Posterior vena cava (tissue), 2 donors: Measurements from ENCODE around the gene FRMPD1. TPM values are rescaled to one million over a fixed set of nuclear protein-coding genes. Genes with fewer than 3 reads are reported as not detected.
"Not testable (repeated sequence)": the region's sequence is repeated elsewhere in the genome, so short reads cannot be mapped to it uniquely, and the experiment has no call there.

Experiments used
- DNase-seq: peaks from one replicate; pipeline ENCODE4 v3.0.0-alpha.2; 2020; ENCODE audit warnings: low spot score
- intact Hi-C, 2 donors: fragments of 100-400 bp; cut with DNase I; formaldehyde crosslinking; loops; one replicate each; pipeline versions ENCODE4 v1.14.1 to v1.14.2; 2022 to 2023
- long read RNA-seq, 2 donors: library from polyadenylated mRNA; unstranded; transcript quantifications; one replicate each; pipeline ENCODE4 v2.0.0, GENCODE V29; 2020 to 2021
- total RNA-seq, 2 donors: library from RNA; stranded (reverse); fragmentation: NEBNext Ultra II Directional; extraction: Animal tissue kit (Norgen Biotek cat#: 25700); gene quantifications; one replicate each; pipeline ENCODE4 v1.2.1, GENCODE V29; 2021
- donor health status: DM: yes; HTN: yes; CAD: no.
- donor health status: DM: yes; HTN: yes; CAD: no.

Gene FRMPD1
- total RNA-seq: under 1 TPM in 1 of 2 donors, not detected in 1; 0.05 TPM
- long read RNA-seq, donor 1: 0 reads
- long read RNA-seq, donor 2: 0 reads

DNA sequence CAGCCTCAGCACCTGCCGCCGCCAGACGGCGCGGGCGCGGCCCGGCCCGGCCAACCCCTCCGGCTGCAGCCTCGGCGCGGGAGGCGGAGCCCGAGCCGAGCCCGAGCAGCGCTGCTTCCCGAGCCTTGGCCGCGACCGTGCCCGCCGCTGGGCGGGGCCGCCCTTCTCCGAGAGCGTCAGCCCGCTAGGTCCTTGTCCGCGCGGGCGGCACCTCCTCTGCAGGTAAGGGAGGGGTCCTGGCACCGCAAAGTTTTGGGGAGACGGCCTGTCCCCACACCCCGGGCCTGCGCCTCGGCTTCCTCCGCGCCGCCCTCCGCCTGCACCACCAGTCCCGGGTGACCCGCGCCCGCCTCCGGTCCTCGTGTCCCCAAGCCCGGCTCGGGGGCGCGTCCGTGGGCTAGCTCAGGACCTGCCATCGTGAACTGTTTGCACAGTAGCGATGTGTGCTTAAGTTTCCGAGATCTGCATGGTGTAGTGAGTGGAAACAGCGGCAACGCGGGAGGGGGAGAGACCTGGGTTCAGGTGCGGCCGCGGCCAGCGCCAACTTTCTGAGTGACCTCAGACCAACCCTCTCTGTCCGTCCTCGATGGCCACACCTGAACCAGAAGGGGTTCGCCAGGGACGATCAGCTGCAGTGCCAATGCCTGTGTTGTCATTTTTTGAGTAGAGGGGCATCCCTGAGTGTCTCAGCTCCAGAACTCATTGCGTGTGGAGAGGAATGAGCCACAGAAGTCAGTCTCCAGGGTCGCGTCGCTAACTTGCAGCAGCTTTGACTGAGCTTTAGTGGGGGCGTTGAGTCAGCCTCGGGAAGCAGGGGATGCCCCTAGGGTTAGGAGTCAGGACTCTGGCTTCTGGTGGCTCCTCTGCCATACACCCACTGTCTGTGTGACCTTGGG, at the start of gene FRMPD1:
Gene FRMPD1 (plus strand): TSS at position 82 of the 896 bp plus-strand sequence. CDS start 41,688 bp downstream, outside the sequence.
- intact Hi-C loops: no loop called here
- no peak for DNase-seq

- intact Hi-C loops, DNase-seq: not testable (repeated sequence)
These were observed 48.7 kb upstream of the FRMPD1 start for GRCh38 chr9:37602061-37602460.

GRCh38 chr9:37602817-37603216, 47.9 kb upstream of the FRMPD1 start:
- DNase-seq: no peak
- intact Hi-C loops: no loop called here

DNA sequence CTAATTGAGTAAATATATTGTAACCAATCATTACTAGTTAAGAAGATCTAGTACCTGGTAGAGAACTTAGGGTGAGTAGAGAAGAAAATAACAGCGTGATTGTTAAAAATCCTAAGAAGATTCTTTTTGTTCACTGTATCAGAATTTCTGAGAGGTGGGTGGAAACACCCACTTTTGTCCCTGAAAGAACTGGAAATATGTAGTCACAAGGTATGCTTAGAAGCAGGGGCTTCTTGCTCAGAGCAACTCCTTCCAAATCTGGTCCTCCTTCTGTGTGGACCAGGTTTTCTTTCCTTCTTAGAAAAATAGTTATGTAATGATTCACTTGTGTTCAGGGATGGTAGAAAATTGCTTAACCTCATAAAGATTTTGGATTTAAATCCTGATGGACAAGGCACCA, 46.5 kb upstream of the FRMPD1 start:
- intact Hi-C loops: no loop called here

DNA sequence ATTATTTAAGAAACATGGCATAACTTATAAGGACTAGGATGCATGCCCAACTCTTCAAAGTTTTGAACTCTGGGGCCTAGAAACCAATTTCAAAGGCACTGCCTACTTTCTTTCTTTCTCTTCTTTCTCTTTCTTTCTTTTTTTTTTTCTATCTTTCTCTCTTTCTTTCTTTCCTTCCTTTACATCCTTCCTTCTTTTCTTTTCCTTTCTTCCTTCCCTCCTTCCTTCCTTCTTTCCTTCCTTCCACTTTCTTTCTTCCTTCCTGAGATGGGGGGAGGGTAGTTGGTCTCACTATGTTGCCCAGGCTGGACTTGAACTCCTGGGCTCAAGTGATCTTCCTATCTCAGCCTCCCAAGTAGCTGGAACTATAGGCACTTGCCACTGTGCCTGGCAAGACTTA, 42.5 kb upstream of the FRMPD1 start:
- DNase-seq: no peak
- intact Hi-C loops: no loop called here

More for the DNA sequence above, 46.5 kb upstream of the FRMPD1 start:
- DNase-seq: no peak

GRCh38 chr9:37609735-37610397, 40.9 kb upstream of the FRMPD1 start:
- DNase-seq: no peak

GRCh38 chr9:37611014-37611413, 39.7 kb upstream of the FRMPD1 start:
- intact Hi-C loops: no loop called here
- no peak for DNase-seq

More at GRCh38 chr9:37609735-37610397, 40.9 kb upstream of the FRMPD1 start:
- intact Hi-C loops: no loop called here

DNA sequence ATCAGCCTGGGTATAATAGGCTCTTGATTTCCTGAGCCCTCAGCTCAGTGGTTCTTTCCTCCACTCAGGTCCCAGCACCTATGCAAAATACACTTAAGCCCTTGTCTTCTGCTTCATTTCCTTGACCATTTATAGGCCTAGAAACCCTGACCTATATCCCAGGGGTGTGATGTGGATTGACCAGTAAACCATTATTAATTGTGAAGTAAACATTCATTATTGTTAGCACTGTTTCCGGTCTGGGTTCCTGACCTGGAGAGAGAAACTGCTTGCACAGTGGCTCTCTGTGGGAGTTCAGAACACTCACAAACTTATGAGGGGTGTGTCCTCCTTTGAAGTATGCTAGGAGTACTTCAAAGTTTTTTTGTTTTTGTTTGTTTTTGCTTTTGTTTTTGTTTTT, 38.8 kb upstream of the FRMPD1 start:
- no peak for DNase-seq
- intact Hi-C loops: no loop called here

DNA sequence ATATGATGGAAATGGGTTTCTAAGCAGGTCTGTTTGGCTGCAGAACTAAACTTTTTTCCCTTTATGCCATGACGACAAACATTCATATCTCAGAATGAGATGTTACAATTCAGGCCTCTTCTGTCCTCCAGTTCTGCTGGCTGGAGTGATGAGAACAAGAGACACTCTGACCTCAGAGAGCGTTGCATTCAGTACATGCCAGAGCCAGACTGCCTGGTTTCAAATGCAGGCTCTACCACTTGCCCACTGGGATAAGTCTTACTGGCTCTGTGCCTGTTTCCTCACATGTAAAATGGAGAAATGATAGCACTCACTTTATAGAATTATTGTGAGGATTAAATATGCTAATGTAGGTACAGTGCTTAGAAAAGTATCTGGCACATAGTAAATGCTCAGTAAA, 33.6 kb upstream of the FRMPD1 start:
- intact Hi-C loops: no loop called here
- no peak for DNase-seq

DNA sequence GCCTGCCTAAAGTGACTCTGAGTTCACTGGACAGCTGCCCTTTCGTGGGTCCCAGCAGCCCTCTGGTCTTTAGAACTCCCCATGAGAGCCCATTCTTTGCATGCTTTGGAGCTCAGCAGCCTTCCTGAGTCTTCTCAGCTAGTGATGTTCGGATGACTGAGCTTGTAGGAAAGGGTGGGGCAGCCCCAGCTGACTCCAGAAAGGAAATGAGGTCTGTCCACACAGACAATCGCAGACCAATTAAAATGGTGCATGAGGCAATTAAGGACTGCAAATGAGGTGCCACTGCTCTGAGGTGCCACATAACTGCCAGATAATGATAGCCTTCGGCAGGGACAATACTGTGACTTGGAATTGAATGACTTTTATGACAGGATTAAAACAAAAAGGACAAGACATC, 32.9 kb upstream of the FRMPD1 start:
- intact Hi-C loops: no loop called here
- no peak for DNase-seq

GRCh38 chr9:37618817-37619216, 31.9 kb upstream of the FRMPD1 start:
- intact Hi-C loops: no loop called here
- DNase-seq: no peak

DNA sequence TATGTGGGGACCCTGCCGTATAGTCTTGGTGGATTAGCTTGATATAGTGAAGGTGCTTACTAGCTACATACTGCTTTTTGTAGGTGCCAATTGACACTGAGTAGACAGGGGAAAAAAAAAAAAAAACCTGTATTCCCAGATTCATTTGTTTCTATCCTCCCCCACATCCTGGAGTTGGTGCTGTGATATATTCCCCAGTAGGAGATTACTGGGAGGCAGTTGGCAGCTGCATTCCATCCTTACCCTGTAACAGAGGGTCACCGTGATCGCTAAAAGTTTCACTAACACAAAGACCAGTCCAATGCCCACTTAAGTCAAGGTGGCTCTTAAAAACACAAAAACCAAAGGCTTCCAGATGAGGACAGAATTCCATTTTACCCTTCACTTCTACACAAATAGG, 30.9 kb upstream of the FRMPD1 start:
- intact Hi-C loops: no loop called here
- no peak for DNase-seq

GRCh38 chr9:37620396-37620795, 30.4 kb upstream of the FRMPD1 start:
- no peak for DNase-seq
- intact Hi-C loops: no loop called here

DNA sequence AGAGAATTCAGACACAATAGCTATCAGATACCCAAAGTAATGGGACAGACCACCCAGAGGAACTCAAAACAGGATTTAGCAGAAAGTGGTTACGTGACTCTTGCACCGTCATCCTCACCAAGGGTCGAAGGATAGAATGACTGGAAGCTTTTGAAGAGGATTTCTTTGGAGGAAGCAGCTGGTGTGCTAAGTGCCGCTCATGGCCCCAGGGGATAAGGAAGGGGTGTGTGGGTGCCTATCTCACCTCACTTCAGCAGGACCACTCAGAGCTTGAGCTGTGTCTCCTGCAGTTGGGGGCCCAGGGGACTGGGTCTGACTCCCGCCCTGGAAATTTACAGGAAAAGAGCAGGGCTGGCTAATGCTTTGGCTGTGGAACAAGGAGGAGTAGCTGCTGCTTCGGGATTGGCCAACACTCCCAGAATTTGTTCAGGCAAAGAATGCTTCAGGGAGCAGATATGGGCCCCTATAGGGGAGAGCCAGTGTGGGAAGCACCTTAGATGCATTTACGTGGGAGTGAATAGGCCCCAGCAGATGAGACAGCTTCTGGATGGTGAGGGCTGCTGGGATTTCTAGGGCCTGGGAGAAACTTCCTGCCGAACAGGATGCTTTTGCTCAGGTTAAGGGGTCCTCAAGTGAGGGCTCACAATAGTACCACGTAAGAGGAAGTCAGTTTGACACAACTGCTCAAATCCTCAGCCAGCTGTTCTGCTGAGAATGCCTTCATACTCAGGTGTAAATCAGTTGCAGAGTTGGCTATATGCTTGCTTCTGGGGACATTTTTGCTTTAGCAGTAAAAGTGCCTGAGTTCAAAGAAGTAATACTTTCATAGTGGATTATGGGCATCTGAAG, 29.3 kb upstream of the FRMPD1 start:
- DNase-seq: no peak

GRCh38 chr9:37622462-37622861, 28.3 kb upstream of the FRMPD1 start:
- intact Hi-C loops: no loop called here
- no peak for DNase-seq

More for the DNA sequence above, 29.3 kb upstream of the FRMPD1 start:
- intact Hi-C loops: no loop called here

GRCh38 chr9:37623267-37623666, 27.5 kb upstream of the FRMPD1 start:
- intact Hi-C loops: no loop called here
- DNase-seq: no peak

- intact Hi-C loops: no loop called here
- no peak for DNase-seq
These were observed 26.7 kb upstream of the FRMPD1 start for GRCh38 chr9:37624073-37624472.

DNA sequence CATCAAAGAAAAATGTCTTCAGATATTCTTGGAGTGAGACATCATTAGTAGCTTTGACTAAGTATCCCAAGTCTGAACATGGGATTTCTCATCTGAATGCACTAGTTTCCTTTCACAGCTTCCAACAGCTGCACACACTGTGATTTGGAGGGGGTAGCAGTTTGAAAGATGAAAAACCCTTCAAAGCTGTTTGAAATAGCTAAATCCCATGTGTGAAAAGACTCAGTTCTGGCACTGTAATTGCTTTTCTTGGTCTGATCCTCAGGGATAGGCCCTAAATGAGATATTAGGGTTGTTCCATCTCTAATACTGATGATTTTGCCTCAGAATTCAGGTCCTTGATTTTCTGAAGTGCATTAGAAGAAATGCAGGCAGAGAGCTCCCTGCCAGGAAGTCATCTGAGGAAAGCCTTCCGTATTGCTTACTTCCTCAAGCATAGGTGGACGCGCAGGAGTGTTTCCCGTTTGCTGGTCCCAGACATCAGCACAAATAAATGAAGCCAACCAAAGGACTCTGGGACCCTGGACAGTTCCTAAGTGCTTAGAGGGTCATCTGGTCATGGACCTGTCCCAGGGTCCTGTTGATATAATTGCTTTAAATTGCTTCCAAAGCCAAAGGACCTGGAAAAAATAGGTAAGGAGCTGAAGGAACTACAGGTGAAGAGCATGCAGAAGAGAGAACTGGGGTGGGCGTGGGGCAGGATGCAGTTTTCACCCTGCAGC, 25.6 kb upstream of the FRMPD1 start:
- intact Hi-C loops: no loop called here
- DNase-seq: no peak

GRCh38 chr9:37625758-37626147, 25.0 kb upstream of the FRMPD1 start:
- intact Hi-C loops: no loop called here
- no peak for DNase-seq
